ENCODE measurements around the gene MT4.

DNA sequence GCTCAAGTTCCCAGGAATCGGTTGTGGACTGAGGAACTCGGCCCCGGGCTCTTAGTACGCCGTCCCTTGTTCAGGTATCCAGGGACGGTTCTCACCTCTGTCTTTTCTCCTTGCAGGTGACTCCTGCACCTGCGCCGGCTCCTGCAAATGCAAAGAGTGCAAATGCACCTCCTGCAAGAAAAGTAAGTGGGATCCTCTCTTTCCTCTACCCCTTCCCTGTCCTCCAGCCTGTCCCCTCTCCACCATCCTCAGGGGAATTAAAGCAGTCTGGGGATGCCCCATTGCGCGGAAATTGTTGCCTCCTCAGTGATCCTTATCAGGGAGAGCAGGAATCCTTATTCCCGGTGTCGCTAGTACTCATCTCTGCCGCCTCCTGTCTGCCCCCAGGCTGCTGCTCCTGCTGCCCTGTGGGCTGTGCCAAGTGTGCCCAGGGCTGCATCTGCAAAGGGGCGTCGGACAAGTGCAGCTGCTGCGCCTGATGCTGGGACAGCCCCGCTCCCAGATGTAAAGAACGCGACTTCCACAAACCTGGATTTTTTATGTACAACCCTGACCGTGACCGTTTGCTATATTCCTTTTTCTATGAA lies 44.1 kb downstream of the MT4 start:
- TF ChIP-seq POLR2AphosphoS5 (IDR thresholded peaks at IDR 0.05; ENCODE audit: borderline replicate concordance, low read depth, low read length) (no peak), EZH2 (IDR thresholded peaks at IDR 0.05) (no peak)

All from SK-N-MC (cell line).